Measurements from ENCODE around the gene LARGE1. TPM values are rescaled to one million over a fixed set of nuclear protein-coding genes. Genes with fewer than 3 reads are reported as not detected.

LARGE1 gene
- total and polyA plus RNA-seq, 11 donors = 31.2 to 211 (median 129) TPM

GRCh38 chr22:33519974-33520903, 400.0 kb downstream of the LARGE1 start:
- H3K4me3 ChIP-seq = no peak overlapping the region
- H3K27ac ChIP-seq = peak overlapping the region in 1 of 12 donors; percentile 19
- H3K9me3 ChIP-seq = peaks cover 0 to 6% (median 0%) of the 10 kb centered on the region in 12 donors
- 90 to 93% (median 92%) methylated on average over 12 to 13 of the region's 13 CpGs for WGBS, 4 donors
- TF ChIP-seq, protein P1, sequence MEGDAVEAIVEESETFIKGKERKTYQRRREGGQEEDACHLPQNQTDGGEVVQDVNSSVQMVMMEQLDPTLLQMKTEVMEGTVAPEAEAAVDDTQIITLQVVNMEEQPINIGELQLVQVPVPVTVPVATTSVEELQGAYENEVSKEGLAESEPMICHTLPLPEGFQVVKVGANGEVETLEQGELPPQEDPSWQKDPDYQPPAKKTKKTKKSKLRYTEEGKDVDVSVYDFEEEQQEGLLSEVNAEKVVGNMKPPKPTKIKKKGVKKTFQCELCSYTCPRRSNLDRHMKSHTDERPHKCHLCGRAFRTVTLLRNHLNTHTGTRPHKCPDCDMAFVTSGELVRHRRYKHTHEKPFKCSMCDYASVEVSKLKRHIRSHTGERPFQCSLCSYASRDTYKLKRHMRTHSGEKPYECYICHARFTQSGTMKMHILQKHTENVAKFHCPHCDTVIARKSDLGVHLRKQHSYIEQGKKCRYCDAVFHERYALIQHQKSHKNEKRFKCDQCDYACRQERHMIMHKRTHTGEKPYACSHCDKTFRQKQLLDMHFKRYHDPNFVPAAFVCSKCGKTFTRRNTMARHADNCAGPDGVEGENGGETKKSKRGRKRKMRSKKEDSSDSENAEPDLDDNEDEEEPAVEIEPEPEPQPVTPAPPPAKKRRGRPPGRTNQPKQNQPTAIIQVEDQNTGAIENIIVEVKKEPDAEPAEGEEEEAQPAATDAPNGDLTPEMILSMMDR (IDR thresholded peaks at IDR 0.05) = no peak
- no peak for TF ChIP-seq POLR2A (IDR thresholded peaks at IDR 0.05)
- intact Hi-C loops (cut with DNase I) = loop anchor here (1.0 to 10.0 kb wide), 16 partner anchors 57 to 587 kb away; partner anchors contain the start of gene LARGE1 (in 7 of the 10)
- peaks cover 0 to 3% (median 0%) of the 10 kb centered on the region in 9 donors for H3K36me3 ChIP-seq
- no peak for ATAC-seq
- H3K27me3 ChIP-seq = no peaks in the 10 kb centered on the region
- peaks cover 0 to 30% (median 12%) of the 10 kb centered on the region in 12 donors for H3K4me1 ChIP-seq
- DNase-seq = no peak

- TF ChIP-seq, protein P1 (IDR thresholded peaks at IDR 0.05) = peak; percentile 38 to 82 (median 70)
- no peak for TF ChIP-seq POLR2A (IDR thresholded peaks at IDR 0.05)
- Histone ChIP-seq H3K27ac (peak overlapping the region in 1 of 12 donors; percentile 19), H3K4me3 (no peak overlapping the region), H3K9me3 (peaks cover 0 to 6% (median 0%) of the 10 kb centered on the region in 12 donors), H3K27me3 (no peaks in the 10 kb centered on the region), H3K36me3 (peaks cover 0 to 3% (median 0%) of the 10 kb centered on the region in 9 donors), H3K4me1 (peaks cover 0 to 23% (median 11%) of the 10 kb centered on the region in 12 donors)
- intact Hi-C loops (cut with DNase I) = loop anchor here (1.0 to 10.0 kb wide), 13 partner anchors 59 to 588 kb away; partner anchors contain the start of gene LARGE1 (in 5 of the 10)
- ATAC-seq (peak; percentile 37 to 69 (median 55)), DNase-seq (peak in 4 of 5 donors; percentile 29 to 54 (median 37))
- 42 to 53% (median 46%) methylated on average over 13 of the region's 13 CpGs for WGBS, 4 donors
Observed at GRCh38 chr22:33519071-33519973, 401.0 kb downstream of the LARGE1 start.

DNA sequence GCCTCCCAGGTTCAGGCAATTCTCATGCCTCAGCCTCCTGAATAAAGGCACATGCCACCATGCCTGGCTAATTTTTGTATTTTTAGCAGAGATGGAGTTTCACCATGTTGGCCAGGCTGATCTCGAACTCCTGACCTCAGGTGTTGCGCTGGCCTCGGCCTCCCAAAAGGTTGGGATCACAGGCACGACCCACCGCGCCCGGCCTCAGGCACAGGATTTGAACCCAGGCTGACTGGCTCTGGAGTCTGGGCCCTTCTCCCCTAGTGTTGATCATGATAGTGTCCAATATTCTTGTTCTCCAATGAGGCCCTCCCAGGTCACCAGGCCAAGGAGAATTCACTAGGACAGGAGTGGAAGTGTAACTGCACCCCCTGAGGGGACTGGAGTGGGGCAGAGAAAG, 401.9 kb downstream of the LARGE1 start:
- ATAC-seq (no peak), DNase-seq (no peak)
- Histone ChIP-seq H3K36me3 (peaks cover 0 to 3% (median 0%) of the 10 kb centered on the region in 9 donors), H3K27me3 (no peaks in the 10 kb centered on the region), H3K27ac (peak overlapping the region in 1 of 12 donors; percentile 14), H3K9me3 (peaks cover 0 to 6% (median 0%) of the 10 kb centered on the region in 12 donors), H3K4me1 (peaks cover 0 to 28% (median 10%) of the 10 kb centered on the region in 12 donors), H3K4me3 (no peak overlapping the region)
- WGBS, 4 donors = 97 to 98% (median 97%) methylated on average over 7 of the region's 7 CpGs
- intact Hi-C loops (cut with DNase I) = loop anchor here (2.0 to 10.0 kb wide), 12 partner anchors 60 to 589 kb away; partner anchors contain the start of gene LARGE1 (in 5 of the 10)
- TF ChIP-seq, protein P1 (IDR thresholded peaks at IDR 0.05) = no peak
- no peak for TF ChIP-seq POLR2A (IDR thresholded peaks at IDR 0.05)
